RWPE2 (cell line): ENCODE results near the gene HOATZ.

ENCODE experiments used
- ATAC-seq: fragments of 200-7000 bp; cut with Tn5 transposase; 3 replicates; pipeline ENCODE4 v1.9.1; 2021; ENCODE audit warnings: low read depth
- DNase-seq: peaks from one replicate; pipeline ENCODE4 v3.0.0-alpha.2; 2020; ENCODE audit warnings: low spot score
- H3K27ac ChIP-seq: fragments of 450-650 bp; 2 replicates; pipeline ENCODE4 v1.5.1; 2017; ENCODE audit warnings: mild to moderate bottlenecking; ENCODE audit not compliant: poor library complexity, severe bottlenecking
- H3K27me3 ChIP-seq: fragments of 250-450 bp; sonication (Bioruptor Pico); 2 replicates; pipeline ENCODE4 v1.5.1; 2021; ENCODE audit warnings: mild to moderate bottlenecking, moderate library complexity; ENCODE audit not compliant: insufficient read depth, poor library complexity, severe bottlenecking
- H3K36me3 ChIP-seq: fragments of 250-450 bp; sonication (Bioruptor Pico); 2 replicates; pipeline ENCODE4 v1.5.1; 2020; ENCODE audit warnings: low read depth, mild to moderate bottlenecking, moderate library complexity
- H3K4me1 ChIP-seq: fragments of 250-450 bp; sonication (Bioruptor Pico); 2 replicates; pipeline ENCODE4 v1.5.1; 2021; ENCODE audit warnings: mild to moderate bottlenecking, moderate library complexity; ENCODE audit not compliant: insufficient read depth, poor library complexity, severe bottlenecking
- H3K4me3 ChIP-seq: fragments of 250-450 bp; sonication (Bioruptor Pico); 2 replicates; pipeline ENCODE4 v1.5.1; 2021; ENCODE audit warnings: mild to moderate bottlenecking, moderate library complexity; ENCODE audit not compliant: severe bottlenecking
- H3K9me3 ChIP-seq: fragments of 250-450 bp; sonication (Bioruptor Pico); 2 replicates; pipeline ENCODE4 v1.5.1; 2021; ENCODE audit warnings: mild to moderate bottlenecking, moderate library complexity; ENCODE audit not compliant: severe bottlenecking
- CTCF ChIP-seq: fragments of 450-650 bp; IDR thresholded peaks from one replicate; pipeline ENCODE4 v1.5.1; 2017; ENCODE audit warnings: mild to moderate bottlenecking, moderate library complexity; ENCODE audit not compliant: poor library complexity, severe bottlenecking

Gene HOATZ

GRCh38 chr11:111537336-111537860 lies 22.8 kb downstream of the HOATZ start:
- Histone ChIP-seq H3K27me3 (no peaks in the 10 kb centered on the region), H3K36me3 (no peaks in the 10 kb centered on the region), H3K4me1 (peaks cover 3% of the 10 kb centered on the region), H3K9me3 (no peaks in the 10 kb centered on the region), H3K4me3 (no peak overlapping the region), H3K27ac (no peak overlapping the region)
- DNase-seq = no peak
- no peak for ATAC-seq
- TF ChIP-seq CTCF = no peak

GRCh38 chr11:111538407-111539114 lies 24.0 kb downstream of the HOATZ start:
- ATAC-seq (peak; percentile 69), DNase-seq (no peak)
- H3K9me3 ChIP-seq = no peaks in the 10 kb centered on the region
- H3K4me3 ChIP-seq = no peak overlapping the region
- no peaks in the 10 kb centered on the region for H3K27me3 ChIP-seq
- H3K4me1 ChIP-seq = peaks cover 3% of the 10 kb centered on the region
- no peak for TF ChIP-seq CTCF
- H3K27ac ChIP-seq = no peak overlapping the region
- H3K36me3 ChIP-seq = no peaks in the 10 kb centered on the region

- no peak for TF ChIP-seq CTCF
- H3K4me1 ChIP-seq = peaks cover 3% of the 10 kb centered on the region
- H3K27ac ChIP-seq = no peak overlapping the region
- H3K27me3 ChIP-seq = no peaks in the 10 kb centered on the region
- no peaks in the 10 kb centered on the region for H3K36me3 ChIP-seq
- no peak for ATAC-seq
- no peak for DNase-seq
- H3K4me3 ChIP-seq = no peak overlapping the region
- no peaks in the 10 kb centered on the region for H3K9me3 ChIP-seq
Measured at GRCh38 chr11:111539426-111540113, 25.0 kb downstream of the HOATZ start.

- no peak for TF ChIP-seq CTCF
- Histone ChIP-seq H3K4me3 (peak within 1 kb of the TSS; percentile 29), H3K4me1 (peaks cover 3% of the 10 kb centered on the region), H3K36me3 (no peaks in the 10 kb centered on the region), H3K27ac (no peak within 1 kb of the TSS), H3K9me3 (no peaks in the 10 kb centered on the region), H3K27me3 (no peaks in the 10 kb centered on the region)
- DNase-seq (no peak), ATAC-seq (peak; percentile 55)
Measured at GRCh38 chr11:111540114-111540936, 25.7 kb downstream of the HOATZ start, which contains the start of gene LAYN. TSS of gene LAYN (plus strand) at chr11:111540720. CDS start at chr11:111540844, 124 bp downstream.
